Measurements from ENCODE around the gene DHRS7. TPM values are rescaled to one million over a fixed set of nuclear protein-coding genes. Genes with fewer than 3 reads are reported as not detected.

DHRS7 gene
- total and polyA plus RNA-seq, 10 of the 15 experiments (the other 5 are each of a cell fraction or from before 2014, with no cell fraction given) = 55.0 to 99.8 (median 62.2) TPM

DNA sequence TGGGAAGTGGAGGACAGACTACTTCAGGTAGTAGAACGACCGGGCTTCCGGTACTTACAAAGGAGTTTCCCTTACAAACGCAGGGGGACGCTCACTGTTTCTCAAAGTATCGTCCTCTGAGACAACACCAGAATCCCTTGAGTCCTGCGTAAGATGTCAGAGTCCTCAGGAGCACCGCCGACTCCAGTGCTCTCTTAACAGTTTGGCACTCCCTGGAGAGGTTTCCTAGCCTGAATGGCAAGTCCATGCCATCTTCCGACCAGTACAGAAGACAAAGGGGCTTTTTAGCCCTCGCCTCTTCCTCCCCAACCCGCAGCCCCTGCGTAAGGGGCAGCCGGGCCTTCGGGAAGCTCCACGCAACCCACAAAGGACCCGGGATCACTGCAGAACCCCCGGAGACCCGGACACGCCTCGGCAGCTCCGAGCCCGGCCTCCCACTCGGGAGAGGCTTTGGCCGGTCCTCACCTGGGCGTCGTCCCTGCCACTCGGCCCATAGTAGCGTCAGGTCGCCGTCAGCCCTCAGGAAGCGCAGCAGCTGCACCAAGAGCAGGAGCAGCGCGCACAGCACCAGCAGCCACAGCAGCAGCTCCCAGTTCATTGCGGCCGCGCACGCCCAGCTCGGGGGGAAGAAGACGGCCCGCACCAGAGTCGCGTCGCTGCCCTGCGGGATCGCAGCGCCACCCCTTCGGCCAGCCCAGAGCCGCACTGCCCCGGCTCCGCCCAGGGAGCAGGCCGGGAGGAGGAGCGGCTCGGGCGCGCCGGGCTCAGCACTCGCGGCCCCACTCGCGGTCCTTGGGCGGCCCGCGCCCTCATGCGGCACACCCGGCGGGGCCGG lies at the start of gene DHRS7 (continued):
- TF ChIP-seq ZNF592 (IDR thresholded peaks at IDR 0.05) = 0 out of 2 replicates have a peak, but pooled peaks have one; percentile 50
- TF ChIP-seq LARP7 (IDR thresholded peaks at IDR 0.05) = peak; percentile 93
- TF ChIP-seq BMI1 (IDR thresholded peaks at IDR 0.05; ENCODE audit: borderline replicate concordance) = no peak
- peak; percentile 44 for TF ChIP-seq MEF2B (IDR thresholded peaks at IDR 0.05; ENCODE audit: partially characterized antibody, poor library complexity, severe bottlenecking)
- no peak for TF ChIP-seq STAT3 (IDR thresholded peaks at IDR 0.05; ENCODE audit: low read depth, low read length)
- 0 out of 2 replicates have a peak, but pooled peaks have one; percentile 20 for TF ChIP-seq TBL1XR1 (IDR thresholded peaks at IDR 0.05; ENCODE audit: low read depth, low read length)
- TF ChIP-seq SRF (IDR thresholded peaks at IDR 0.05; ENCODE audit: low read depth in 2 of 2, low read length in 2 of 2) = no peak
- no peak for TF ChIP-seq CREM (IDR thresholded peaks at IDR 0.05; ENCODE audit: low read depth)
- TF ChIP-seq MTA2 (IDR thresholded peaks at IDR 0.05; ENCODE audit: low read depth) = 0 out of 2 replicates have a peak, but pooled peaks have one; percentile 9
- TF ChIP-seq HDAC6 (IDR thresholded peaks at IDR 0.05; ENCODE audit: unreplicated experiment) = no peak
- peak; percentile 79 for TF ChIP-seq ZNF207 (IDR thresholded peaks at IDR 0.05; ENCODE audit: borderline replicate concordance)
- no peak for TF ChIP-seq JUND (IDR thresholded peaks at IDR 0.05; ENCODE audit: low read depth, low read length)
- TF ChIP-seq SP1 (IDR thresholded peaks at IDR 0.05; ENCODE audit: low read depth, low read length) = no peak
- TF ChIP-seq ZNF217 (IDR thresholded peaks at IDR 0.05) = no peak
- no peak for TF ChIP-seq SUZ12 (IDR thresholded peaks at IDR 0.05; ENCODE audit: unreplicated experiment)
- peak; percentile 68 for TF ChIP-seq POLR2AphosphoS5 (IDR thresholded peaks at IDR 0.05; ENCODE audit: low read length)
- TF ChIP-seq CUX1 (IDR thresholded peaks at IDR 0.05; ENCODE audit: insufficient replicate concordance, low read depth, low read length) = no peak
- TF ChIP-seq RELB (IDR thresholded peaks at IDR 0.05; ENCODE audit: low read depth) = no peak
- TF ChIP-seq MTA3 (IDR thresholded peaks at IDR 0.05; ENCODE audit: borderline replicate concordance, low read length) = no peak

All from GM12878 (cell line).